DND-41 (cell line): ENCODE data around the gene C6orf120.

Experiments used
- ATAC-seq: fragments of 200-7000 bp; cut with Tn5 transposase; 3 replicates; pipeline ENCODE4 v1.9.1; 2021; ENCODE audit warnings: low read depth; ENCODE audit not compliant: insufficient read depth
- DNase-seq: peaks from one replicate; pipeline ENCODE4 v3.0.0-alpha.2; 2020
- H2AFZ ChIP-seq: 2 replicates; pipeline ENCODE4 v1.6.0; 2012; ENCODE audit warnings: low read depth, low read length
- H3K27ac ChIP-seq: 2 replicates; pipeline ENCODE4 v1.5.1; 2012; ENCODE audit warnings: low read length, inconsistent platforms
- H3K27me3 ChIP-seq: fragments of 200-600 bp; sonication (generic); 2 replicates; pipeline ENCODE4 v1.6.0; 2012; ENCODE audit warnings: low read length, mild to moderate bottlenecking, inconsistent platforms; ENCODE audit not compliant: insufficient read depth, poor library complexity
- H3K36me3 ChIP-seq: 2 replicates; pipeline ENCODE4 v1.5.1; 2012; ENCODE audit warnings: low read length, inconsistent platforms; ENCODE audit not compliant: insufficient read depth
- H3K4me1 ChIP-seq: 2 replicates; pipeline ENCODE4 v1.5.1; 2012; ENCODE audit warnings: mild to moderate bottlenecking, low read length; ENCODE audit not compliant: insufficient read depth
- H3K4me2 ChIP-seq: 2 replicates; pipeline ENCODE4 v1.6.0; 2012; ENCODE audit warnings: mild to moderate bottlenecking, moderate library complexity, low read length, inconsistent platforms; ENCODE audit not compliant: insufficient read depth
- H3K4me3 ChIP-seq, 2 experiments: fragments of 200-600 bp in 1 of 2; shearing (Covaris generic) in 1 of 2; 2 replicates each; pipeline ENCODE4 v1.5.1; 2012 to 2016; ENCODE audit warnings: inconsistent platforms in 2 of 2, low read length in 2 of 2, mild to moderate bottlenecking in 2 of 2, low read depth in 1 of 2, moderate library complexity in 1 of 2
- H3K79me2 ChIP-seq: 2 replicates; pipeline ENCODE4 v1.6.0; 2012; ENCODE audit warnings: low read length, inconsistent platforms; ENCODE audit not compliant: insufficient read depth
- H3K9ac ChIP-seq: 2 replicates; pipeline ENCODE4 v1.6.0; 2012; ENCODE audit warnings: low read depth, mild to moderate bottlenecking, inconsistent platforms, low read length, moderate library complexity
- H3K9me3 ChIP-seq: 2 replicates; pipeline ENCODE4 v1.5.1; 2012; ENCODE audit warnings: low read length, moderate library complexity, mild to moderate bottlenecking, inconsistent platforms; ENCODE audit not compliant: insufficient read depth, severe bottlenecking
- H4K20me1 ChIP-seq: 2 replicates; pipeline ENCODE4 v1.6.0; 2012; ENCODE audit warnings: low read length; ENCODE audit not compliant: insufficient read depth
- EZH2 ChIP-seq: IDR thresholded peaks from 3 replicates; pipeline ENCODE4 v1.6.1; 2012; ENCODE audit warnings: borderline replicate concordance, low read depth, mild to moderate bottlenecking, moderate library complexity, low read length, inconsistent platforms; ENCODE audit not compliant: severe bottlenecking
- TF ChIP-seq, protein P1 (sequence below): IDR thresholded peaks from 2 replicates; pipeline ENCODE4 v1.5.1; 2012; ENCODE audit warnings: borderline replicate concordance, low read length, moderate library complexity, mild to moderate bottlenecking; ENCODE audit not compliant: poor library complexity, severe bottlenecking; ENCODE audit errors: extremely low read depth

C6orf120 gene

DNA sequence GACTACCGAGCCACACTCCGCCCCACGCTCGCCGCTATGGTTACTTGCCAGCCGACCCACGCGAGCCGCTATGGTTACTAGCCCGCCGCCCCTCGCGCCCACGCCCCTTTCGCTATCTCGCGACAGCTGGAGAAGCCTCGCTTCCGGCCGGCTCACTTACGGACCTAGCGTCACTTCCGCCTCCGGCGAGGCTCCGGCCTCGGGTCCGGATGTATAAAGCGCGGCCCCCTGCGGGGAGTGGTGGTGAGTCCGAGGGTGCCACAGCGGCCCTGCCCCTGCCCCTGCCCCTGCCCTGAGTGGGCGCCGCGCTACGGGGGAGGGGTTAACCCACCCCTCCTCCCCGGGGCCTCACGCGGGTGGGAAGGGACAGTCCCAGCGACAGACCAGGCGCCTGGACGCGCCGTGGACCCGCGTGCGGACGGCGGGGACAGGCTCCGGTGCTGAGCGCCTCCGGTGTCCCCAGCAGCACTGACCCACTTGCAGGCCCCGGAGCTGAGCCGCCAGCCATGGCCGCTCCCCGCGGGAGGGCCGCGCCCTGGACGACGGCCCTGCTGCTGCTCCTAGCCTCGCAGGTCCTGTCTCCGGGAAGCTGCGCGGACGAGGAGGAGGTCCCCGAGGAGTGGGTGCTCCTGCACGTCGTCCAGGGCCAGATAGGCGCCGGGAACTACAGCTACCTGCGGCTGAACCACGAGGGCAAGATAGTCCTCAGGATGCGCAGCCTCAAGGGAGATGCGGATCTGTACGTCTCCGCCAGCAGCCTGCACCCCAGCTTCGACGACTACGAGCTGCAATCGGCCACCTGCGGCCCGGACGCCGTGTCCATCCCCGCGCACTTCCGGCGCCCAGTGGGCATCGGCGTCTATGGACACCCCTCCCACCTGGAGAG lies at the start of gene C6orf120, which contains the start of gene WDR27:
TSS of gene C6orf120 (plus strand) at position 173 of the 886 bp plus-strand sequence. CDS start at position 507, 334 bp downstream.
TSS of gene WDR27 (minus strand) at position 76 of the 886 bp plus-strand sequence. CDS start 13,024 bp downstream, outside the sequence.
- Histone ChIP-seq H3K4me2 (peak within 1 kb of the TSS; percentile 93), H3K9me3 (peaks cover 1% of the 10 kb centered on the region), H3K9ac (peak within 1 kb of the TSS; percentile 97), H3K79me2 (peaks cover 74% of the 10 kb centered on the region), H3K27ac (peak within 1 kb of the TSS; percentile 87), H3K36me3 (peaks cover 51% of the 10 kb centered on the region), H3K4me1 (peaks cover 55% of the 10 kb centered on the region), H4K20me1 (peaks cover 30% of the 10 kb centered on the region), H2AFZ (peak within 1 kb of the TSS; percentile 96), H3K27me3 (no peaks in the 10 kb centered on the region), H3K4me3 (peak within 1 kb of the TSS; percentile 91 to 98)
- DNase-seq (peak; percentile 93), ATAC-seq (peak; percentile 90)
- TF ChIP-seq, protein P1, sequence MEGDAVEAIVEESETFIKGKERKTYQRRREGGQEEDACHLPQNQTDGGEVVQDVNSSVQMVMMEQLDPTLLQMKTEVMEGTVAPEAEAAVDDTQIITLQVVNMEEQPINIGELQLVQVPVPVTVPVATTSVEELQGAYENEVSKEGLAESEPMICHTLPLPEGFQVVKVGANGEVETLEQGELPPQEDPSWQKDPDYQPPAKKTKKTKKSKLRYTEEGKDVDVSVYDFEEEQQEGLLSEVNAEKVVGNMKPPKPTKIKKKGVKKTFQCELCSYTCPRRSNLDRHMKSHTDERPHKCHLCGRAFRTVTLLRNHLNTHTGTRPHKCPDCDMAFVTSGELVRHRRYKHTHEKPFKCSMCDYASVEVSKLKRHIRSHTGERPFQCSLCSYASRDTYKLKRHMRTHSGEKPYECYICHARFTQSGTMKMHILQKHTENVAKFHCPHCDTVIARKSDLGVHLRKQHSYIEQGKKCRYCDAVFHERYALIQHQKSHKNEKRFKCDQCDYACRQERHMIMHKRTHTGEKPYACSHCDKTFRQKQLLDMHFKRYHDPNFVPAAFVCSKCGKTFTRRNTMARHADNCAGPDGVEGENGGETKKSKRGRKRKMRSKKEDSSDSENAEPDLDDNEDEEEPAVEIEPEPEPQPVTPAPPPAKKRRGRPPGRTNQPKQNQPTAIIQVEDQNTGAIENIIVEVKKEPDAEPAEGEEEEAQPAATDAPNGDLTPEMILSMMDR: no peak
- TF ChIP-seq EZH2: no peak

GRCh38 chr6:169652896-169653295 lies 49.0 kb upstream of the C6orf120 start:
- H3K27ac ChIP-seq: no peak overlapping the region
- H3K4me2 ChIP-seq: no peak overlapping the region
- no peak overlapping the region for H2AFZ ChIP-seq
- H3K79me2 ChIP-seq: no peaks in the 10 kb centered on the region
- no peak for DNase-seq
- H3K4me3 ChIP-seq: no peak overlapping the region
- no peak overlapping the region for H3K9ac ChIP-seq
- H3K27me3 ChIP-seq: no peaks in the 10 kb centered on the region
- H3K9me3 ChIP-seq: no peaks in the 10 kb centered on the region
- no peak for TF ChIP-seq EZH2
- TF ChIP-seq, protein P1: no peak
- no peaks in the 10 kb centered on the region for H3K4me1 ChIP-seq
- no peaks in the 10 kb centered on the region for H4K20me1 ChIP-seq
- ATAC-seq: no peak
- peaks cover 37% of the 10 kb centered on the region; the same call in 1 of the 2 replicates for H3K36me3 ChIP-seq

- no peaks in the 10 kb centered on the region for H4K20me1 ChIP-seq
- peaks cover 41% of the 10 kb centered on the region for H3K36me3 ChIP-seq
- TF ChIP-seq EZH2: no peak
- TF ChIP-seq, protein P1: no peak
- no peaks in the 10 kb centered on the region for H3K9me3 ChIP-seq
- H3K4me2 ChIP-seq: no peak overlapping the region
- H3K4me3 ChIP-seq: no peak overlapping the region
- DNase-seq: no peak
- no peak for ATAC-seq
- H2AFZ ChIP-seq: no peak overlapping the region
- H3K27ac ChIP-seq: no peak overlapping the region
- H3K27me3 ChIP-seq: no peaks in the 10 kb centered on the region
- H3K4me1 ChIP-seq: no peaks in the 10 kb centered on the region
- no peak overlapping the region for H3K9ac ChIP-seq
- no peaks in the 10 kb centered on the region for H3K79me2 ChIP-seq
Measured at GRCh38 chr6:169653691-169654090, 48.2 kb upstream of the C6orf120 start.
